NCI-H146 (cell line): Measurements from ENCODE around the gene FZD2.
"Not testable (repeated sequence)": the region's sequence is repeated elsewhere in the genome, so short reads cannot be mapped to it uniquely, and the experiment has no call there.

Experiments
- DNase-seq: peaks from one replicate; lab custom pipeline; 2025; lab: John Stamatoyannopoulos, UW

Gene FZD2

DNA sequence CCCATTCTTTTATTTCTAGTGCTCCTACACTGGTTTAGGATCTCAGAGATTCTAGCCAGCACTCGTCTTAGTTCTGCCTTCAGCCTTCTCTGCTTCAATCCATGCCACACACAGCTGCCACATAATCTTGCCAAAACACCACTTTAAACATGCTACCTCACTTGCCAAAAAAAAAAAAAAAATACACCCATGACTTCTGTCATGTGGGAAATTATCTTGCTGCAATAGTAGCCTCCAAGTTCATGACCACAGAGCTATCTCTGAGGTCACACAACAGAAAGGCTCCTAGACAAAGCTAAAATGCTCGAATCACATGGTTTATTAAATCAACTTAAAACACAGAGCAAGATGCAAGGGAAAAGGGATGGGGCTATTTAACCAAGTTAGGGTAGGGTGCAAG lies 18.1 kb downstream of the FZD2 start:
- DNase-seq = no peak

DNA sequence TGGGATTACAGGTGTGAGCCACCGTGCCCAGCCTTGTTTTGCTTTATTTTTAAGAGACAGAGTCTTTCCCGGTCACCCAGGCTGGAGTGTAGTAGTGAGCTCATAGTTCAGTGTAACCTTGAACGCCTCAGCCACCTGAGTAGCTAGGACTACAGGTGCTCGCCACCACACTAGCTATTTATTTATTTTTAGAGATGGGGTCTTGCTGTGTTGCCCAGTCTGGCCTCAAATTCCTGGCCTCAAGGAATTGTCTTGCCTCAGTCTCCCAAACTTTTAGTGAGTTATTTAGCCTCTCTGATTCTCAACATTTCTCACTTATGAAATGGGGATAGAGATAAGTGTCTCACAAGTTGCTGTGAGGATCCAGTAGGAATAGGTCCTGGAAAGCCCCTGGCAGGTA lies 21.7 kb downstream of the FZD2 start:
- no peak for DNase-seq

DNA sequence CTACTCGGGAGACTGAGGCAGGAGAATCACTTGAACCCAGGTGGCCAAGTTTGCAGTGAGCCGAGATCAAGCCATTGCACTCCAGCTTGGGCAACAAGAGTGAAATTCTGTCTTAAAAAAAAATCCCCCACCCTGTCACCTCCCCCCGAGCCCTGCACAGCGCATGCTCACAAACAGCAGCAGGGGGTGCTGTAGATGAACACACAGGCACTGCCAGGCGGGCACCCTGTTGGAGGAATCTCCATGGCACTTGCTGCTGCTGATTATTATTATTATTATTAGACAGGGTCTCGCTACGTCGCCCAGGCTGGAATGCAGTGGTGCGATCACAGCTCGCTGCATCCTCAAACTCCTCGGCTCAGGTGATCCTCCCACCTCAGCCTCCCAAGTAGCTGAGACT lies 24.6 kb downstream of the FZD2 start:
- DNase-seq = peak; percentile 62

DNA sequence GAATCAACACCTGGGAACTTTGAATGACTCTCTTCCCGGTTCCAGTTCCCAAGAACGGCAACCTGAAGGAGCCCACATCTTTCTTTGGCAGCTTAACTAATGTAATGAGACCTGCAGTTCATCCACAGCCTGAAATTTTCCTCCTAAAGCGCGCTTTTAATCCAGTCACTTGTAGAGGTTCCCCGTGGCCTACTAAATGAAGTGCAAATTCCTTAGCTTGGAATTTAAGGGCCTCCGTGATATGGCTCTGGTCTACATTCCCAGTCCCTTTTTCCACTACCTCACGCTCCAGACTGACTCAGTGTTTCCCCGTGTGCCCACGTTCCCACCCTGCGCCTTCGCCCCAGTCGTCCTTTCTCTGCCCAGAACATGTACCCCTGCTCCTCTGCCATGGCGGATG lies 27.2 kb downstream of the FZD2 start:
- no peak for DNase-seq

DNA sequence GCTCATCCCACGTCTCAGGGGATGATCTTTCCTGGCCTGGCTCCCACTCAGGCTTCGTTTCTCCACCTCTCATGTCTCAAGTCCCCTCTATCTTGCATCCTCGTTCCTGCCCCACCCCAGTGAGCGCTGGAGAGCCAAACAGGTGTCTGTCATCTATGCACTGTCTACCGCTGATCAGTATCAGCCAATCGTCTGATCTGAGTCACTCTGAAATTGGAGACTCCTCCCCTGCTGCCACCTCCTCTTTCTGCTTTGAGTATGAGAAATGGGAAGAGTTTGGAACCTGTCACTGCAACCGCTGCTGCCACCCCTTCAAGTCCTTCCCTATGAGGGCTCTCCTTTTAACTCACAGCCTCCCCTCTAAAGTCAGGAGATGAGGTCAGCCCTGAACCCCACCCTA lies 28.0 kb downstream of the FZD2 start:
- DNase-seq = no peak

DNA sequence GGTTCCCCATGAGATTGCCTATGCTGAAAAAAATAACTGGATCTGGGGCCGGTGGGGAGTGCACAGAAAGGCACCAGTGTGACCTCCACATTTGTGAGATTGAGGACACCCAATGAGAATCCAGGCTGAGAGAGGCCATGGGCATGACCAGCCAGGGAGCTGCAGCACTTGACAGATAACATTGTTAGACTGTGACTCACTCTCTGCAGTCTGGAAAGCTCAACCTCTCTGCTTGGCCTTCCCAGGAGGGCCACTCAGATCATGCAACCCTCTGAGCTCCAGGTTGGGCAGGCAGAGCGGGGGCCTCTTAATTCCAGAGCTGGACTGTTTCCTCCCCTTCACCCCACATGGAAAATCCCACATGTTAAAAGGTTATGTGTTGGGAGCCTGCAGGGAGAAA lies 30.1 kb downstream of the FZD2 start:
- no peak for DNase-seq

DNA sequence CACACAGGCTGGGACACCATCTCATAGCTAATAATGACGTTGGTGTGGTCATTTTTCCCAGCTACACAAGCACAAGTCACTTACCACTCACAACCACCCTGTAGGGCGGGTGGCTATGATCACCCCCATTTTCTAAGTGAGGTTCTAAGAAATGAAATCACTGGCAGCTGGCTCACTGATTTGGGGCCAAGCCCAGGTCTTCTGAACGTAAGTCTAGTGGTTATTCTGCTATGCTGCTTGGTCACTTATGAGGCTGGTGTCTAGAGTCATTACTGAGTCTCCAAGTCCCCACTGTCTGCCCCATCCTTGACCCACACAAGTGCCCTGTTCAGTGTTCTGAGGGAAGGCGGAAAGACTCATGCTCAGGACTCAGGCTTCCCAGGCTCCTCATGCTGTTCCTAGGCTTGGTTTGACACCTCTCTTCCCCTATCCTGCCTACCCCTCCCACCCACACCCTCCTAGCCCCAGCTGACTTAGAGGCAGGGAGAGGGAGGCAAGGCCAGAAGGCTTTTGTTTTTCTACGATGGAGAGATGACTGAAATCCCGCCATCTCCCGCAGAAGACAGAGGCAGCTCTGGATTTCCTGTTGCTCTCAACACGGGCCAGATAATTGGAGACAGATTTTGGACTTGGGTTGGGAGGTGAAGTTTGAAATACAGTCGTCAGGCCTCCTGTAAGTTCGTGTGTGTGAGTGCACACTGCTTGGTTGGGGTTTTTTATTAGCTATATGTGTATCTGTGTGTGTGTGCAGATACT lies 32.2 kb downstream of the FZD2 start:
- DNase-seq = no peak

DNA sequence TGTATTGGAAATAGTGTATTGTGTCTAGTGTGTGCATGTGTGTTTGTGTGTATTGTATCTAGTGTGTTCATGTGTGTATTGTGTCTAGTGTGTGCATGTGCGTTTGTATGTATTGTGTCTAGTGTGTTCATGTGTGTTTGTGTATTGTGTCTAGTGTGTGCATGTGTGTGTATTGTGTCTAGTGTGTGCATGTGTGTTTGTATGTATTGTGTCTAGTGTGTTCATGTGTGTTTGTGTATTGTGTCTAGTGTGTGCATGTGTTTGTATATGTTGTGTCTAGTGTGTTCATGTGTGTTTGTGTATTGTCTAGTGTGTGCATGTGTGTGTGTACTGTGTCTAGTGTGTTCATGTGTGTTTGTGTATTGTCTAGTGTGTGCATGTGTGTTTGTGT lies 32.8 kb downstream of the FZD2 start:
- not testable (repeated sequence) for DNase-seq

DNA sequence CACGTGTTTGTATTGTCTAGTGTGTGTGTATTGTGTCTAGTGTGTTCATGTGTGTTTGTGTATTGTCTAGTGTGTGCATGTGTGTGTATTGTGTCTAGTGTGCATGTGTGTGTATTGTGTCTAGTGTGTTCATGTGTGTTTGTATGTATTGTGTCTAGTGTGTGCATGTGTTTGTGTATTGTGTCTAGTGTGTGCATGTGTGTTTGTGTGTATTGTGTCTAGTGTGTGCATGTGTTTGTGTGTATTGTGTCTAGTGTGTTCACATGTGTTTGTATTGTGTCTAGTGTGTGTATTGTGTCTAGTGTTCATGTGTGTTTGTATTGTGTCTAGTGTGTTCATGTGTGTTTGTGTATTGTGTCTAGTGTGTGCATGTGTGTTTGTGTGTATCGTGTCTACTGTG lies 33.5 kb downstream of the FZD2 start:
- not testable (repeated sequence) for DNase-seq

DNA sequence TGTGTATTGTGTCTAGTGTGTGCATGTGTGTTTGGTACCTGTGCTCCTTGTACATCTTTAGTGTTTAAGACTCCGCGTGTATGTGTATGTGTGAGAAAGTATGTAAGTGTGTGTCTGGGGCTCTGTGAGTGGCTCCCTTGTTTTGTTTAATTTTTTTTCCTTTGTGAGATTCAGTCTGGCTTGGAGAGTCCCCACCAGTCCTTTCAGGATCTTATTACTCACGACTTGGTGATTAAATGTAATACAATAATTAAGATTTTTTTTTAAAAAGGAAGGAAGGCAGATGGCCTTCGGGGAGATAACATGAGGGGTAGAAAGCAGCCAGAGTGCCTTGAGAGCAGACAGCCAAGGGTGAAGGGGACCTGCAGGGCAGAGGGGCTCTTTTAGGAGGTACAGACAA lies 33.9 kb downstream of the FZD2 start:
- DNase-seq = no peak

DNA sequence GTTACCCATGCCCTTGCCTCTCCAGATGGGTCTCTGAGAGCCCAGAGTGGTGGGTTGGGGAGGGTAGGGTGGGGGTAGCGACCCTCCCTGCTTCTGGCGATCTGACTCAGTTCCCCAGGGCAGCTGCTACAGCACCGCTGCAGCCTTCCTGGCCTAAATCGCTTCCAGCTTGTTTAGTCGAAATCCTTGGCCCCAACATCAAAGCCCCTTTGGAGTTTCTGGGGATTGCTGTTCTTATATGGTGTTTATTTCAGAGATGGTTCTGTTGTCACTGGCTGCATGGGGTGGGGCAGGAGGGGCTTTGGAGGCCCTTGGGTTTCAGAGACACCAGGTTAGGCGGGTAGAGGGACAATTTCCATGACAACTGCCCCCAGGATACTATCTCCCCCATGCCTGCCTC lies 35.9 kb downstream of the FZD2 start:
- DNase-seq = no peak

DNA sequence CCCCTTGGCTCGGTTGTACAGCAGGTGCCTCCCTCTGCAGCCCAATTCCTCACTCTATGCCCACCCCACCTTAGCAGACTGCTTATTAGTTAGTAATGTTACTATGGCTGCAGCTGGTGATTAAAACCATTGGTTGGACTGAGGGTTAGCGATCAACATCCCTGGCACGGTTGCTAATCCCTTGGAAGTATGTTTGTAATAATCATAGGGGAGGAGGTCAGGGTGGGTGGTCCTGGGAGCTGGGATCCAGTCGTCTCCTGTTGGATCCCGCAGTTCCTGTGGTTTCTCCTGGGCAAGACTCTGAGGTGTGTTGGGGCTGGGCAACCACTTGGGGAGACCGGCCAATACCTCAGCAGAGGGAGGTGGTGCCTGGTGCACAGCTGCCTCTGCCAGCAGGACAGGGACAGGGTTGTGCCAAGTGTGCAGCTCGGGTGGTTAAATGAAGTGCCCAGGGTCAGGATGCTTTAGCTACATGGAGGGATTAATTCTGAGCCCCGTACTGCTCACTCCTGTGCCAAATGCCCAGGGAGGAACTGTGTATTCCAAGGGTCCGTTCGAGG lies 38.0 kb downstream of the FZD2 start:
- no peak for DNase-seq

DNA sequence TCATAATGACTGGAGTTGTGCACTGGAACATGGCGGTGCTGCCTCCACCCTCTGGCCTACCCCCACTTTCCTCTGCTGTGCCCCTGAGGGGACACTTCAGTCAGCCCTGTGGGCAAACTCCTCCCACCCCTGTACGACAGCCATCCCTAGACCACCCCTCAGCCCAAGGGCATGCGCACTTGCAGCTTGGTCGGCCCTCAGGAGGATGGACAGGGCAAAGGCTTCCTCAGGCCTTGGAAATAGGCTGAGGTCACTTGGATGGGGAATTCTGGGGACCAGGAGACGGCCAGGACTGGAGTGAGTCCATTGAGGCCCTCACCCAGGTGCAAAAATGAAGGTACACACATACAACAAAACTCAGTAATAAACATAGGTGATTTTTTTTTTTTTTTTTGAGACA lies 41.0 kb downstream of the FZD2 start:
- DNase-seq = no peak

DNA sequence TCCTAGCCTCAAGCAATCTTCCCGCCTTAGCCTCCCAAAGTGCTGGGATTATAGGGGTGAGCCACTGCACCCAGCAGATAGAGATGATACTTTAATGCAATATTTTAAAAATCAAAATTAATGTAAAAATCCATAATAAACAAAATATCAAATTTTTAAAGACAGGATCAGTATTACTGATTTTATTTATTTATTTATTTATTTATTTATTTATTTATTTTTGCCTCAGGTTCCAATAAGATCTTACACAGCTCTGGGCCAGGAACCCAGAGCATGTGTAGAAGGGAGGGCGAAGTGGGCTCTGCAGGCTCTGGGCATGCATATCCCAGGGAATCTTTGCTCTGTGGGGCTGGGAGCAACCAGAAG lies 41.6 kb downstream of the FZD2 start:
- no peak for DNase-seq

DNA sequence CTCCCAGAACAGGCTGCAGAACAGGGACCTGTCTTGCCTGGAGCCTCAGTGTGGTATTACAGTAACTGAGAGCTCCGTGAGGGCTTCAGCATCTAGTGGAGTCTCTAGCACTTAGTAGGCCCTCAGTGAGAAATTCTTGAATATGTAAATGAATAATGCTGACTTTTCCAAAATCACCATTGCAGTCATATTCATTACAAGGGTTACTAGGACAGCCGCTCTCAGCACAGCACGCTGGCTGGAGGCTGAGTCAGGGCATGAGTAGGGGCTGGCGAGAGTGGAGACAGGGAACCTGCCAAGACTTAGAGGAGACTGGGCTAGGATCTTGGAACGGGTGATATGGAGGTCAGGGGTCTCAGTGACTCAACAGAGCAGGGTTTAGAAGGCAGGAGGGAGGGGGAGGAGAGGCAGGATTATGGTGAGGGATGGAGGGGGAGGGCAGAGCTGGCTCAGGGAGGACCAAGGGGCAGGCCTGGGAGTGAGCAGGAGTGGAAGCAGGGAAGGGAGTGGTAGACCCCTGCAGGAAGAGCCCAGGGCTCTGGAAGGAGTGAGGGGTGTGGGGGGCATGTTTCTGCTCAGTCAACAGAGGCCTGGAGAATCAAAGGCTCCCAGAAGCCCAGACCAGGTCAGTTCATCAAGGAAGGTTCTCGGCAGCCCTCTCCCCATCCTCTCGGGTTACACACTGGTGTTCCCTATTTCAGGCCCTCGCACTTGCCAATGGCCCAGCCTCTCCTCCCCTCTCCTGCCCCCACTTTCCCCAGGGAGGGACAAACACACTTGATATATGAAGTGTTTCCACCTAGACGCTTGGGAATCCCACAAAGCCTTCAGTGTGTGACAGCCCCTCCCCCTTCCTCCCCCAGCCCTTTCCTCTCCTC lies 42.3 kb downstream of the FZD2 start:
- DNase-seq = no peak

DNA sequence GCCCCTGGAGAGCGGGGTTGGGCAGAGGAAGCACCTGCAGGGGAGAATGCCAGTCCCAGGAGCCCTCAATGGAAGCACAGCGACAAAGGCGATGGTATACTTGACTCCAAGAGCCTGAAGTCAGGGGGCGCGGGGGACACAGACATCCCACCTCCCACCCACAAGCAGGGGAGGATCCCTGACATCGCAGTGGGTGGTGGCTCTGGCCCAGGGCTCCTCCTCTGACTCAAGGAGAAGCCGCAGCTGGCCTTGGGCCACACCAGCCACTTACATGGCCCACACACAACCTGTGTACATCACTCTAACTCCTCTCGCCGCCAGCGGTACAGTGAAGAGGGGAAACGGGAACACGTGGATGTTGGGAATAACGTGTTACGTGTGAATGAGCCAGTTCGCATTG lies 44.3 kb downstream of the FZD2 start:
- no peak for DNase-seq

DNA sequence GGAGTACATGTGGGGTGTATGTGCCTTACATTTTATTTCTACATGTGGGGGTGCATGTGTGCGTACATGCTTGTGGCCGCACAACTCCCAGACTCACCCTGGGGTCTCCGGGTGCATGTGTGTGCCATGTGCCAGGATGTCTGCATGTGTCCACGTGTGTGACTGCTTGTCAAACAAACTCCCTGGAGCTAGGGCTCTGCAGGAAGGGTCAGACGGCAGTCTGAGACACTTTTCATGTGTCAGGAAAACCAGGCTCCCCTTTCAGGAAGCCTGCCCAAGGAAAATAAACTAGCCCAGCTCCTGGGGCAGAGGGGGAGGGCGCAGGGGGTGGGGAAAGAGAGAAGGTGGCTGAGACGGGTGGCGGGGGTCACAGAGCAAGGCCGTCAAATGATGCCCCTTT lies 44.7 kb downstream of the FZD2 start:
- peak; percentile 23 for DNase-seq

DNA sequence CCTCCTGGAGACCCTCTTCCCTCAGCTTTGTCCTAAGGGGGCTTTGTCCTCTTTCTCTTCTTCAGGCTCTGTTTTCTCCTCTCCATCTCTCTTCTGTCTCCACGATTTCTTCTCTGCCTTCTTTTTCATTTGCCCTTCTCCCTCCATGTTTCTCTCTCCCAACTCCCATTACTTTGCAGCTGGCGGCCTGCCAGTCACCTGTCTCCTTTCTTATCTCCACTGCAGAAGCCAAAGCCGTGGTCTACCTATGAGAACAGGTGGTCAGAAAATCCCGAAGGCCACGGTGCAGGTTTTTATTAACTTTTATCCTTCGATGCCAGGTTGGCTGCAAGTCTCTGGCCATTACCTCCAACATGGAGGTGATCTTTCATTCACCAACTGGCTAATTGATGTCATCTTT lies 45.1 kb downstream of the FZD2 start:
- peak; percentile 73 for DNase-seq

DNA sequence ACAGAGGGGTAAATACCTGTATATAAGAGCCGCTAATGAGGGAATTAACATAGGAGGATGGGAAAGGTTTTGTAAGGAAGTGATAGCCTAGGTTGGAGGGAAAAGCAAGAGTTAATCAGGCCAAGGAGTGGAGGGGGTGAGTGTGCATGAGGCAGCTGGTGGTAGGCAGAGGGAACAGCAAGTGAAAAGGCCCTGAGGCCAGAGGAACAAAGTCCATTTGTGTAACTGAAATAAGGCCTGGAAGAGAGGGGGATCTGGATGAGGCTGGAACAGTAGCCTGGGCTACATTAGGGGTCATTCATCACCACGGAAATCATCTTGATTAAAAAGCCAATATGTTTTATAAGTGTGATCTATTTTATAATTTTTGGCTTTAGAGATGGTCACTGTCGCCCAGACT lies 45.7 kb downstream of the FZD2 start:
- no peak for DNase-seq

DNA sequence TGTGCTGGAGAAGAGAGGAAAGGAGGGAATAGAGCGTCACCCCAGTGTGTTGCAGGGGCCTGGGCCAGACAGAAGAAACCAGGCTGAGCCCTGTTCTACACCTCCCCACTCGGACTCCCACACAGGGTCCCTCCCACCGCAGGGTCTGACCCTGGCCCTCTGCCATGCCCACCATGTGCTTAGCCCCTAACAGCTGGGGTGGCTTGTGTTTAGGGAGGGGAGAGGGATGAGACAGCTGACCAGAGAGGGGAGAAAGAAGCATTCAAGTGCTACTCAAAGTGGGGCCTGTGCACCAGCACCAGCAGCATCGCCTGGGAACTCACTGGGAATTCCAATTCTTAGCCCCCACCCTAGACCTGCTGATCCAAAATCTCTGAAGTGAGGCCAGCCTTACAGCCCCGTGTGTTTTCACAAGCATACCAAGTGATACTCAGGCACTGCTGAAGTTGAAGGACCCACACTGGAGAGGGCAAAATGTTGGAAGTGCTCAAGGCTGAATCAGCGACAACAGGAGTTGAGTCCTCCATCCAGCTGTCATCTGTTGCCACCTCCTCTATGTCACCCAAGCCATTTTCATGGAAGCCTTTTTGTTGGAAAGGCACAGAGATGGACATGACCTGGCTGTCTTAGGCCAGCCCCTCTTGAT lies 47.0 kb downstream of the FZD2 start:
- no peak for DNase-seq

DNA sequence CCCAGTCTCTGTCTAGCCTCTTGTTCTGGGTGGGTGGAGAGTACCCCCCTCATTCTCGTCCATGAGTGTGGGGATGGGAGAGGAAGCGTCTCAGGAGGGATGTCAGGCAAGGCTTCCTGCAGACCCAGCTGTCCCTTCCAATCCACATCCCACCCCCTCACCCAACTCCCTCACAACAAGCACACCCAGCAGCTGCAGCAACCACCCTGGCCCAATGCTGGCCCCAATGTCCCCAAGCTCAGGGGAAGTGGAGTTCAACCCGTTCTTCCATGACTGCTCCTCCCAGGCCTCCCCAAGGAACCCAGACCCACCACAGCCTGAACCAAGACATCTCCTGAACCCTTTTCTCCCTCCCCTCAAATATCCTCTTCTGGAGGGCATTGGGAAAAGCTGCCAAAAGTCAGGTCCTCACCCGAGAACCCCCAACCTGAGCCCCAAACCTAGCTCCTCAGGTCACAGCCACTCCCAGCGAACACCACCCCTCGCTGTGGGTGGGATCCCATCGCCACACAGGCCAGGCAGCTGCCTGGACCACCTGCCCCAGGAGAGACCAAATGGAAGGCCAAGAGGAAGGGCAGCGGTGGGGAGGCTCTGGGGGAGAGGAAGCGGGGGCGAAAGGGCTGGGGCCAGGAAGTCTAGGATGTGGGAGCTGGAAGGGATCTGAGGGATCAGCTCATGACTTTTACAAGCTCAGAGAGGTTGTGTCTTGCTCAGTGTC lies 47.6 kb downstream of the FZD2 start:
- no peak for DNase-seq

DNA sequence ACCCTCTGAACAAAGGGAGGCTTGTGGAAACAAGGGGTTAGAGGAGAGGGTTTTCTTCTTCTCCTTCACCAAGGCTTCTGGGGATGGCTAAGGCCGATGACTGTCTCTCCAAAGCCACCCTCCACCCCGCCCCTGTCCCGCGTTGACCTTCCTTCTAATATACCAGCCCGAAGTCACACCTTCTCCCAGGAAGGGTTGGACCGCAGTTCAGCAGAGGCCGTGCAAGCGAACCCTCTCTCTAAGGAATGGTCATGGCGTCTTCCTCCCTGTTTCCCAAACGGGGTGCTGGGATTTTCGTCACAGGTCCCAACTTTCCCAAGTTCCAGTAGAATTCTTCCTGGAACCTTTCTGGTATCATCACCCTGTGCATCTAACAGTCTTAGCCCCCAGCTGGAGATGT lies 49.4 kb downstream of the FZD2 start:
- DNase-seq = no peak
